Stimulated activated CD8-positive, alpha-beta memory T cell treated with anti-CD3 and anti-CD28 coated beads, Interleukin-4, amount 100 ng/mL, for 4 hours (primary cell): ENCODE results near the gene MIEN1.
"Not testable (repeated sequence)": the region's sequence is repeated elsewhere in the genome, so short reads cannot be mapped to it uniquely, and the experiment has no call there.

Source experiments
- DNase-seq, 2 donors: peaks; one replicate each; pipeline ENCODE4 v3.0.0-alpha.2; 2020; ENCODE audit warnings: low read depth in 2 of 2, low spot score in 1 of 2

The MIEN1 gene

DNA sequence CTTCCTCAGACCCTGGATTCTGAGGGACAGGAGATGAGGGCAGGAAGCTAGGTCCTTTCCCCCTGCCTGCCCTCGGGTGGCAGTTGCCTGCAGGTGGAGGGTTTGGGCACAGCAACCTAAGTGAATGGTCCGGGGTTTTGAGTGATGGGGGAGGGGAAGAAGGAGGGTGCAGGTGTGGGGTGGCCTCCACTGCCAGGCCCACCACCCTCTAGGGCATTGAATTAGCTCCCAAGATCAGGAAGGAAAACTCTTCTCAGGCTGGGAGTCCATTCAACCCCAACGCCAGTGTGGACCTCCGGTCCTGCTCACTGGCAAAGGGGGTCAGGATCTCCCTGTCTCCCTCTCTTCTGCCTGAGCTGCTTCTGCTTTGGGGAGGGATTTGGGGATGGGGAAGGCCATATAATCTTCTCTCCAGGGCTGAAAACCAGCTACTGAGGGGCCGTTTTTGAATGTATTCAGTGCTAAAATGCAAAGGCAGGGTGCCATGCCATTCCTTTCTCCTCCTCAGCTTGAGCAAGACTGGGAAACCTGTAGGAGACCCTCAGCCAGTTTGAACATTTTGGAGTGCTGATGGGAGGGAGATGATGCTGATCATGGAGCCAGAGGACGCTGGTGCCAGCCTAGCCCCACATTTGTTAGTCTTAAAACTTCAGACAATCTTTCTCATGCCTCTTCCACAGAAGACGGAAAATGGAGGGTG, 26.2 kb upstream of the MIEN1 start:
- DNase-seq, result no peak

DNA sequence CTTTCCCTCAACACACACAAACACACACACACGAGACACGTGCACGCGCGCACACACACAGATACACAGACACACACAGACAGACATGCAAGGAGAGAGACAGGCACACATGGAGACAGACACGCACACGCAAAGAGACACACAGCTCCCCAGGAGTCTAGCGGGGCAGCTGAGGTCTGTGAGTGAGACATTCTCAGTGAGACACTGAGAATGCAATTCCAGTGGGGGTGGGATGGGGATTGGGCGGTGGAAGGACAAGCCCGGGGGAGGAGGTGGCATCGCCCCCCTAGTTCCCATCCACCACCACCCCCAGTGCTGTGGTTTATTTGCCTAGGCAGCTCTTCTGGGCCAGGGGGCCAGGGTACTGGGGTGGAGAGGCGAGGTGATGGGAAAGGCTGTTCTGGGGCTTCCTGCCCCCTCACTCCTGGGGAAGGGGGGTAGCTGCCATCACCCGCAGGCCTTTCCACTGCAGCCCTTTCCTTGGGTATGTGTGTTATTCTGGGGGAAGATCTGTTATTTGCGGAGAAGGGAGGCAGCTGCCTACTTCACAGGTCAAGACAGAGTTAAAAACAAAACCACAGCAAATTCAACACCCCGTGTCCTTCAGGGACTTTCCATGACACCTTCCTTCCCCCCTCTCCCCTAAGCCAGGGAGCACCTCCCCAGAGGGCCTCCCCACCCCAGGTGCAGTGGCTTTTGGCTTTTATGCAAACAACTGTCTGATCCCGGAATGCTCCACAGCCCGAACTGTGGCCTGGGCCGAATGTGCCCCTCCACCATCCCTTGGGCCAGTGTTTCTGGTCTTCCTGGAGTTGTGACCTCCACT, 25.4 kb upstream of the MIEN1 start:
- peak in 1 of 2 donors; percentile 46 for DNase-seq

DNA sequence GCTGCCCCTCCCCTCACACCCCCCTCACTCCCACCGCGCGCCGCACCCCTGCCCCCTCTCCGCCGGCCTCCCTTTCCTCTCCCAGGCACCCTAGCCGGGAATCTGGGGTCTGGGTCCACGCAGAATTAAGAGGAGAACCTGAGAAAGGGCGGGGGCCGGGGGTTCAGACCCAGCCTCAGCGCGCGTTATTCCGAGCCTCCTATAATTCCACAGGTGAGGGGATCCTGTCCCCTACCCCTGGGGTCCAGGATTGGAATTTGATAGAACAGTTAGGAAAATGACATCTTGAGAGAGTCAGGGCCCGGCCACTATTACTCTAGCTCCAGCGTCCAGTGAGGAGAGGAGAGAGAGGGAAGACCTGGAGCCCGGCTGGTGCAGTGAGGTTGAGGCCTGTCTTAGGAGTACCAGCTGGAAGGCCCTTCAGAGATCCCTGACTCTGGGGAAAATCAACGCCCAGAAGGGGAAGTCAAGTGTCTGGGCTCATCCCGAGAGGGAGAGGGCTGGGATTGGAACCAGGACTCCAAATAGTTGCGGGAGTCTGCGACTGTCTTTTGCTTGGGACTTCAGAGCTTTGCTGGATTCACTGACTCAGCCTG, 24.7 kb upstream of the MIEN1 start:
- DNase-seq, result no peak

DNA sequence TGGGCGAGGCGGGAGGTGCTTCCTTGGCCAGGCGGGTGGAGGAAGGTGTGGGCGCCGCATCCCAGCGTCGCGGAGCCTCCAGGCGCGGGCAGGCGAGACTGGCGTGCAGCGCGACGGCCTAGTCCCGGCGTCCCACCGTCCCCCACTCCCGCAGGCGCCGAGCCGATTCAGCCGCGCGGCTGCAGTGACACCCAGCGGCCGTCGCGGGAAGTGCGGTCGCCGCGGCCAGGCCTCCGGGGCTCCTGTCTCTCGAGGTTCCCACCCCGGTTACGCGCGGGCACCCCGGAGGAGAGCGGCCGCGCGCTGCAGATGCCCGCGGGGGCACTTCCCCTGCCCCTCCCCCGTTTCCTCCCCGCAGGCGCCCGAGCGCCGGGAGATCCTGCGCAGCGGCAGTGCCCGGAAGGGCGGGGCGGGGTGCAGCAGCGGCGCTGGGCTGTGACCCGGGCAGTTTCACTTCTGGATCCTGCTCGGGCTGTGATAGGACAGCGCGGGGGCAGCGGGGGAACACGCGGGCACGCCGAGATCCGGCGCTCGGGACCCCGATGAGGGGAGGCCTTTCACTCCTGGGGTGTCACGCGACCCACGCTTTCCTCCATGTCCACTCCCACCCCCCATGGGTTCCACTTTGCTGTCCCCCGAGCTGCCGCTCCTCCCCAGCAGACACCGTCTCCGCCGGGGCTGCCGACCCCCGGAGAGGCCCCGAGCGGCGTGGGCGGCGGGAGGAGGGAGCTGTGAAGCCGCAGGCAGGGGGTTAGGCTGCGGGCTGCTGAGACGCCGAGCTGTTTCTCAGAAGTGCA, 24.0 kb upstream of the MIEN1 start:
- DNase-seq, result peak; percentile 79 to 93

DNA sequence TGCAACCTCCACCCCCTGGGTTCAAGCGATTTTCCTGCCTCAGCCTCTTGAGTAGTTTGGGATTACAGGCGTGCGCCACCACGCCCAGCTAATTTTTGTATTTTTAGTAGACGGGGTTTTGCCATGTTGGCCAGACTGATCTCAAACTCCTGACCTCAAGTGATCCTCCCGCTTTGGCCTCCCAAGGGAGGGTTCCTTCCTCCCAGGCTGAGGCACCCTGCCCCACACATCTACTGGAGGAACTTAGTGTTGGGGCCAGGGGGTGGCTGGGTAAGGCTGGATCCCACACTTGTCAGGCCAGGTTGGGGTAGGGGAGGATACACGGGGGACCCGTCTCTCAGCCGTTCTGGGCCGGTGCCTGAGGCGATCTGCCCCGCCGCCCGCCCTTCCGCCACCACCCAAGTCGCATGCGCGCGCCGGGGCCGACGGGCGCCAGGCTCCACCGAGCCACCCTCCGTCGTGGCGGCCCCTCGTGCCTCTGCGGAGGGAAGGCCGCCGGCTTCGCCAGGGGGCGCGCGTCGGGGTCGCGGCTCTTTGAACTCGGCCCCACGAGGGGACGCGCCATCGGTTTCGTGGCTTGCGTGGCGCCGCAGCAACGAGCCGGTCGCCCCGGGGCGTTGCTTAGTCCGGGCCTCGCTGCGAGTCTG, 23.3 kb upstream of the MIEN1 start:
- DNase-seq, result no peak

DNA sequence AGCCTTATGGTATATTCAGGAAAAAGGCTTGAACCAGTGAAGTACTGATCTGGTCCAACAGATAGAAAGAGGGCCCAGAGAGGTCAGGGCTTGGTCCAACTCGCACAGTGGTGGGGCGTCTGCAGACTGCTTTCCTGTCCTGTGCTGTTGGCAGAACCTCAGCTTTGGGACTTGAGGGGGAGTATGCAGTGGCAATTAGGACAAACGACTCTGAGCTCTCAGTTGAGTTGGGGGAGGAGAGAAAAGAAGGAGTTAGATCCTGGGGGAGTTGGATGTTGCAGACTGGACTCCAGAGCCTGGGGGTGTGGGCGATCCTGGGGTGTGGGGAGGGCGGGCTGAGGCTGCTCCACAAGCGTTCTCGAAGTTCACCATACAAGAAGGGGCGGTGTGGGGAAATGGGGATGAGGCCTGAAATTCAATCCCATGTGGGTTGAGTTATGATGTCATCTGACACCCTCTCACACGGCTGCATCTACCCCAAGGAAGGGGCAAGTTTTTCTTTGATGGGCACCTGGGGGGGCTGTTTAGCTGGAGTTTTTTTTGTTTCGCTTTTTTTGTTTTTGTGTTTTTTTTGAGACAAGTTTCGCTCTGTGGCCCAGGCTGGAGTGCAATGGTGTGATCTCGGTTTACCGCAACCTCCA, 22.0 kb upstream of the MIEN1 start:
- no peak for DNase-seq

DNA sequence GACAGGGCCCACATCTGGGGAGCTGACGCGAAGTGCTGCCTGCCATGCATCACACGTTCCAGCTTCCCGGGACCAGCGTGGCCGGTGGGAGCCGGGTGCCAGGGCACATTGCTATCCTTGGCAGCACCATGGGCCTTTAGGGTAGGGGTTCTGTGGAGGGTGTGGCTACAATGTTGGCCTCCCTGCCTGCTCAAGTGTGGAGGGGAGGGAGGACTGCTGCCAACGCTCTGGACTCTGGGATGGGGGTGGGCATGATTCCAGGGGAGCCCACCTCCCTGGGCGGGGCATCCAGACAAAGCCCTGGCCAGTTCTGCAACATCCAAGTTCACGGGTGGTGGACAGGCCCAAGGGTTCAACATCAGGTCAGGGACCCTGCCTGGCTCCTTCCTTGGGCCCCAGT, 21.3 kb upstream of the MIEN1 start:
- DNase-seq, result no peak

DNA sequence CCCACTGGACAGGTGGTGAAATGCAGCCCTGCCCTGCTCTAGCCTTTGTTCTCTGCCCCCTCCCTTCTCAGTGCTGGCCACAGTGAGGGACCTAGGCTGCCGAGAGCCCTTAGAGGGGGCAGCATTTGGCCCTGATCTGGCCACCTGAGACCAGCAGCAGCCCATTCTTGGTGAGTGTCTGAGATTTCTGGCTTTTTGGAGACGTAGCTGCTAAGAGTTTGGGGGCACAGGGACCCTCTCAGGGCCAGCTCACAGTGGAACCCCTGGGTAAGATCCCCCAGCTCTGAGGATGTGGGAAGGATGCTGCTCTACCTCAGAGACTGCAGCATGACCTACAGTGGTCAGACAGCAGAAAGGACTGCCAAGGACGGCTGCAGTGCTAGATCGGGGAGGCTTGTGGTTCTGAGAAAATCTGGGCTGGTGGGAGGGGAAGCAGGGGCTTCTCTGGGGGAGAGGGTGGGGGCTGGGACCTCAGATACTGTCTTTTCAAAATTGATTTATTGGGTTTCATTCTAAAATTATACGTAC, 20.7 kb upstream of the MIEN1 start:
- no peak for DNase-seq

DNA sequence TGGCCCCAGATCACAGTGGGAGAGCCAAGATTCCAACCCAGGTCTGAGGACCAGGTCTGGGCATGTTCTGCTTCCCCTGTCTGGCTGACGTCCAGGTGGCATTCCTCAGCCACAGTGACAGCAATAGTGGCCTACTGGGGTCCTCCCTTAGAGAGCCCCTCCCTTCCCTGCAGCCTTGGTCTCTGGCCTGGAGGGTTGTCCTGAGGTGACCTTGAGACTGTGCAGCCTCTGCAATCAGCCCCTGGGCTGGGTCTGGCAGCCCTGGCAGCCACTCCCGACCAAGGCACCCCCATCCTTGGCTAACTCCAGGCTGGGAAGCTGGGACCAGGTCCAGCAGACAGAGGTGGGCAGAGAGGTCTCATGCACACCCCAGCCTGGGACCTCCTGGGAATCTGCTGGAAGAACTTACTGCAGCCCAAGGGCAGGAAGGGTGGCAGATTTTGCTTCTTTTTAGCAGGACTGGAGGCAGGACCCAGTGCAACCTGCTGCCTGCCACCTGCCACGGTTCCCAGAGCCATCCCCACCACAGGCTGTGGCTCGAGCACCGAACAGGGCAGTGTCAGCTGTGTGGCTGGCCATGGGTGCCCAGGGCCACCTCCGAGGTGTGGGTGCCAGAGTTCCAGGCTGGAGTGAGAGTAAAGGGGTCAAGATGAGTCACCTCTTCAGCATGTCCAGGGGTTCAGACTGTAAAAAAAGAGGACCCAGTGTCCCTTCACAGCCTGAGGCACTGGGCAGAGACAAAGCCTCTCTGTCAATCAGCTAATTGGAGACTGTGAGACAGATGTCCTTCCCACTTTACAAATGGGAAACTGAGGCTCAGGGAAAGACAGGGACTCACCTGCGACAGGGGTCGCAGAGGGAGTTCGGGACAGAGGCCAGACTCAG, 20.0 kb upstream of the MIEN1 start:
- no peak for DNase-seq

DNA sequence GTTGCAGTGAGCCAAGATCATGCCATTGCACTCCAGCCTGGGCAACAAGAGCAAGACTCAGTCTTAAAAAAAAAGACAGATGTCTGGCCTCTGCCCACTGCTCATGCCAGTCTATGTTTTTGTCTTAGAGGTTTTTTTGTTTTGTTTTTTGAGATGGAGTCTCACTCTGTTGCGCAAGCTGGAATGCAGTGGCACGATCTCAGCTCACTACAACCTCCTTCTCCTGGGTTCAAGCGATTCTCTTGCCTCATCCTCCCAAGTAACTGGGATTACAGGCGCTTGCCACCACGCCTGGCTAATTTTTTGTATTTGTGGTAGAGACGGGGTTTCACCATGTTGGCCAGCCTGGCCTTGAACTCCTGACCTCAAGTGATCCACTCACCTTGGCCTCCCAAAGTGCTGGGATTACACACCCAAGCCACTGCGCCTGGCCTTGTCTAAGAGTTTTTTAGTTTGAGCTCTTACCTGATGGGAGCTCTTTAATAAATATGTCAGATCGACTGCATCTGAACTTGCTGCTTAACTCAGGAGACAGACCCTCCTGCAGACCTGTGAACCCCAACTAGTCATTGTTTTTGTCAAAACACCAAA, 18.2 kb upstream of the MIEN1 start:
- DNase-seq, result not testable (repeated sequence)

DNA sequence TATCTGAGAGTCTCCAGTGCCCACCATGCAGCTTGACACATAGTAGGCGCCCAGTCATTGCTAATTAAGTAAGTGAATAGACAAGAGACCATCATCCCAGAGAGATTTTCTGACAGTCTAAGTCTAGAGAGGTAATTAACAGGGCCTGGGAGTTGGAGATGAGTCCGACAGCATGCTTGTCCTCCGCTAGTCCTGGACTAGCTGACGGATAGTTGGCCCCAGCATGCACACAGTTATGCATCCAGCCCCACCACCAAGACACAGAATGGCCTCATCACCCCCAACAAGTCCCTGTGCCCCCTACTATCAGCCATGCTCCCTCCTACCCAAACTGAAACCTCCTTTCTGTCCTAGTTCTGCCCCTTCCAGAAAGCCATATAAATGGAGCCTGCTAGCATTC, 17.4 kb upstream of the MIEN1 start:
- DNase-seq, result no peak

DNA sequence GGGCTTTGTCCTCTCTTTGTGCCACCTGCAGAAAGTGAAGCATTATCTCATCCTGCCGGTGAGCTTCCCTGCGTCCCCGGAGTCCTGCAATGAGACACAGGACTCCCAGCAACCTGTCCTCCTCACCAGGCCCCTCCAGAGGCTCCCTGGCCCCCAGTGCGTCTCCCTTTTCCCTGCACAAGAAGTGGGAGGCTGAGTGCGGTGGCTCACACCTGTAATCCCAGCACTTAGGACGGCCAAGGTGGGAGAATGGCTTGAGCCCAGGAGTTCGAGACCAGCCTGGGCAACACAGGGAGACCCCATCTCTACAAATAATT, 15.8 kb upstream of the MIEN1 start:
- no peak for DNase-seq

DNA sequence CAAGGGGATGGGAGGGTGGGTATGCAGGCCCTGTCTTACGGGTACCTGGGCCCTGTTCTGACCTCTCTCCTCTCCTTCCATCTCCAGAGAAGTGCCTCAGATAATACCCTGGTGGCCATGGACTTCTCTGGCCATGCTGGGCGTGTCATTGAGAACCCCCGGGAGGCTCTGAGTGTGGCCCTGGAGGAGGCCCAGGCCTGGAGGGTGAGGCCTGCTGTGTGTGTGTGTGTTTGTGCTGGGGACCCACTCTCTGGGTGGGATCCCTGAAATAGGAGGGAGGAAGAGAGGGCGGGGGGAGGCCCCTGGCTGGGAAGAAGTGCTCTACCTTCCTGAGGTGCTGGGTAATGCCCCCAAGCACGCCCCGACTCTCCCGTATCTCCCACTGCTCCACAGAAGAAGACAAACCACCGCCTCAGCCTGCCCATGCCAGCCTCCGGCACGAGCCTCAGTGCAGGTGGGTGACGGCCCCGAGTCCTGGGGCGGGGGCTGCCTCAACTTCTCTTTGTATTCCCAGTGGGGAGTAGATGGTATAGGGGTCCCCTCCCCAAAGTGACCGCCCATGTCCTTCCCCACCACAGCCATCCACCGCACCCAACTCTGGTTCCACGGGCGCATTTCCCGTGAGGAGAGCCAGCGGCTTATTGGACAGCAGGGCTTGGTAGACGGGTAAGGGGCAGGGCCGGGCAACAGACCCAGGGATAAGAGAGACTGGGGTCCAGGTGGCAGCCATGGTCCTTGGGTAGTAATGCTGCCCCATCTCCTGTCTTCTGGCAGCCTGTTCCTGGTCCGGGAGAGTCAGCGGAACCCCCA, 15.2 kb upstream of the MIEN1 start:
- no peak for DNase-seq

DNA sequence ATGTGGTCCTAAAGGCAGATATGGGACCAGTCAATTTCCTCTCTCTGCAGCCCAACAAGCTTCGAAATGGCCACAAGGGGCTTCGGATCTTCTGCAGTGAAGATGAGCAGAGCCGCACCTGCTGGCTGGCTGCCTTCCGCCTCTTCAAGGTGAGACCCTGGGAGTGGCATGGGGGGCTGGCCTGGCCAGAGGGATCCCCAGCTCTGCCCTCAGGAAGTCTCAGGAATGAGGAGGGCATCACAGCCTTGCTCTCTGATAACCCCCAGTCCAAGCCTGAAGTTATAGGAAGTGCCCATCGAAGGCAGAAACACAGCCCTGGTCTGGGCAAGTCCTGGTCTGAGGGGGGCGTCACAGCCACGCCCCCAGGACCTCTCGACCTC, 14.5 kb upstream of the MIEN1 start:
- DNase-seq, result no peak

DNA sequence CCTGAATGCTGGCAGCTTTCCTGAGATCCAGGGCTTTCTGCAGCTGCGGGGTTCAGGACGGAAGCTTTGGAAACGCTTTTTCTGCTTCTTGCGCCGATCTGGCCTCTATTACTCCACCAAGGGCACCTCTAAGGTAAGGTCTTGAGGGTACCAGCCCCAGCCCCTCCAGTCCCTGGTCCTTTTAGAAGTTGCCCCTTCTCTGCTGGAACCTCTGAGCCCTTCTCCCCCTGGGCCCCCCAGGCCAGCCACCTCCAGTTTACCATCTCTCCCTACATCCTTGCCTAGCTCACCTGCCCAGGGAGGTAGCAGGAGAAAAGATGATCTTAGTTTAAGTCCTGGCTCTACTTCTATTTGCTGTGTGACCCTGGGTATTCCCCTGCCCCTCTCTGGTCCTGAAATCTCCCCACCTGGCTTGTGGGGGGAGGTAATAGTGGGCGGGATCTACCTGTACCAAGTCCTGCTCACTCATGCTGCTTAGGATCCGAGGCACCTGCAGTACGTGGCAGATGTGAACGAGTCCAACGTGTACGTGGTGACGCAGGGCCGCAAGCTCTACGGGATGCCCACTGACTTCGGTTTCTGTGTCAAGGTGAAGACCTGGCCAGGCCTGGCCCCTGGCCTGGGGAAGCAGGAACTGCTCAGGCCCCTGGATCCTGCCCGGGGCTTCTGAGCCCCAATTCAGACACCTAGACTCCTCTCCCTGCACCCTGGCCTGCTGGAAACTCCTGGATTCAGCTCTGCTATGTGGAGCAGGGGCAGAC, 13.9 kb upstream of the MIEN1 start:
- no peak for DNase-seq

DNA sequence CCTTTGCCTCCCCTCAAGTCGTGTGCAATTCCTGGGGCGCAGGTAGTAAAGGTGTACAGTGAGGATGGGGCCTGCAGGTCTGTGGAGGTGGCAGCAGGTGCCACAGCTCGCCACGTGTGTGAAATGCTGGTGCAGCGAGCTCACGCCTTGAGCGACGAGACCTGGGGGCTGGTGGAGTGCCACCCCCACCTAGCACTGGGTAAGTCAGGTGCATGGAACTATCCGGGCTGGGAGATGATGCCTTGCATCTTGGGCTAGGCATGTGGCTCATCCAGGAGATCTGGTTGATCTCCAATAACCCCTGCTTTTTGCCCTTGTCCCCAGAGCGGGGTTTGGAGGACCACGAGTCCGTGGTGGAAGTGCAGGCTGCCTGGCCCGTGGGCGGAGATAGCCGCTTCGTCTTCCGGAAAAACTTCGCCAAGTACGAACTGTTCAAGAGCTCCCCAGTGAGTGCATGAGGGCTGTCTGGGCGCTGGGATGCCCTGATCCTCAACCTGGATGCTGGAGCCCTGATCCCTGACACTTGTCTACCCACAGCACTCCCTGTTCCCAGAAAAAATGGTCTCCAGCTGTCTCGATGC, 12.6 kb upstream of the MIEN1 start:
- no peak for DNase-seq
